Measurements from ENCODE around the gene CASTOR2.

GRCh38 chr7:75033064-75033463 is 68.6 kb downstream of the CASTOR2 start:
- TF ChIP-seq, protein P1, sequence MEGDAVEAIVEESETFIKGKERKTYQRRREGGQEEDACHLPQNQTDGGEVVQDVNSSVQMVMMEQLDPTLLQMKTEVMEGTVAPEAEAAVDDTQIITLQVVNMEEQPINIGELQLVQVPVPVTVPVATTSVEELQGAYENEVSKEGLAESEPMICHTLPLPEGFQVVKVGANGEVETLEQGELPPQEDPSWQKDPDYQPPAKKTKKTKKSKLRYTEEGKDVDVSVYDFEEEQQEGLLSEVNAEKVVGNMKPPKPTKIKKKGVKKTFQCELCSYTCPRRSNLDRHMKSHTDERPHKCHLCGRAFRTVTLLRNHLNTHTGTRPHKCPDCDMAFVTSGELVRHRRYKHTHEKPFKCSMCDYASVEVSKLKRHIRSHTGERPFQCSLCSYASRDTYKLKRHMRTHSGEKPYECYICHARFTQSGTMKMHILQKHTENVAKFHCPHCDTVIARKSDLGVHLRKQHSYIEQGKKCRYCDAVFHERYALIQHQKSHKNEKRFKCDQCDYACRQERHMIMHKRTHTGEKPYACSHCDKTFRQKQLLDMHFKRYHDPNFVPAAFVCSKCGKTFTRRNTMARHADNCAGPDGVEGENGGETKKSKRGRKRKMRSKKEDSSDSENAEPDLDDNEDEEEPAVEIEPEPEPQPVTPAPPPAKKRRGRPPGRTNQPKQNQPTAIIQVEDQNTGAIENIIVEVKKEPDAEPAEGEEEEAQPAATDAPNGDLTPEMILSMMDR (IDR thresholded peaks at IDR 0.05 in 4 of 5, conservative IDR thresholded peaks at IDR 0.05 in 1 of 5): no peak
- no peak for TF ChIP-seq POLR2A (IDR thresholded peaks at IDR 0.05)

Data from gastrocnemius medialis (tissue), 4 donors.